ENCODE measurements around the gene OSGIN1. TPM values are rescaled to one million over a fixed set of nuclear protein-coding genes. Genes with fewer than 3 reads are reported as not detected.
"Not testable (repeated sequence)": the region's sequence is repeated elsewhere in the genome, so short reads cannot be mapped to it uniquely, and the experiment has no call there.

OSGIN1 gene
- total RNA-seq, 1 donor from 2014 or later: 4.0 TPM

DNA sequence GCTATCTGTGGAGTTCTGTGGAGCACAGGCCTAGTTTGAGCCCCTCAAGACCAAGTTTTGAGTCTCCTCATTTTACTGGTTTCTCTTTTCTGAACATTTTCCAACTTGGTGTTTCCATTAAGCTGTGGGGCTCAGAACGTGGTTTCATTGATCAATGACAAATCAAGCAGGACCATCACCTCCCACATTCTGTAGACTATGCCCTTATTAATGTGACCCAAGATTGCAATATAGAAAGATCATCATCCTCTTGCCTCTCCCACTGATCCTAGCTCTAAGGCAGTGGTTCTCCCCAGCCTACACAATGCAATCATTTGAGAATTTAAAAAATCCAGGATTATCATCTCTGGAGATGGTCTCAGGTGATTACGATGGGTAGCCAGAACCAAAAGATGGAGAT, 15.8 kb upstream of the OSGIN1 start:
- H3K27ac Mint-ChIP-seq: no peak overlapping the region
- no peaks in the 10 kb centered on the region for H3K36me3 Mint-ChIP-seq

DNA sequence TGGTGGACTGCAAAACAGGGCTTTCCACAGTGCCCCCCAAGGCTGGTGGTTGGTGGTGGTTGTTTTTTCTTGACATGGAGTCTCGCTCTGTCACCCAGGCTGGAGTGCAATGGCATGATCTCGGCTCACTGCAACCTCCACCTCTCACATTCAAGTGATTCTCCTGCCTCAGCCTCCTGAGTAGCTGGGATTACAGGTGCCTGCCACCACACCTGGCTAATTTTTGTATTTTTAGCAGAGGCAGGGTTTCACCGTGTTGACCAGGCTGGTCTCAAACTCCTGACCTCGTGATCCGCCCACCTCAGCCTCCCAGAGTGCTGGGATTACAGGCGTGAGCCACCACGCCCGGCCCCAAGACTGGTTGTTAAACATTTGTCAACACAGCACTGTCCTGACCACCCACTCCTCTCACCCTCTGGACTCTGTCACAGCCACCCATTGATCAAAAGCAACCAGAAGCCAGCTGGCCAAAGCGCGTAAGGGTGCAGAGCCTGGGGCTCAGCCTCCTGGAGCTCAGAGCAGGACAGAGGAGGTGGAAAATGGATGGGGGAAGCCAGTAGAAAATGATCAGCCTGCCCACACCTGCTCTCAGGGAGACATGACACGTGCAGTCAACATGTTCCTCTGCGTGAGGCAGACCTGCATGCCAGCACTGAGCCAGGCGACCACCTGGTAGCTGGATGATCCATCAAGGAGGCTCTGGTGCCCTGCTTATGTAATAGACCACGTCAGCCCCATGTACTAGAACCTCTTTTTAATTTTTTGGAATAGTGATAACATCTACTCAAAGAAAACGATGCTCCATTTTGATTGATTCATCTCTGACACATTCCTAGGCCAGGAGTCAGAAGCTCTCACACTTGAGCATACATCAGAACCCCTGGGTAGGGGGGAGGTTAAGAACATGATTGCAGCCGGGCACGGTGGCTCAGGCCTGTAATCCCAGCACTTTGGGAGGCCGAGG, 14.8 kb upstream of the OSGIN1 start:
- H3K4me1 Mint-ChIP-seq (ENCODE audit: unreplicated experiment): peaks cover 5% of the 10 kb centered on the region
- no peak overlapping the region for H3K4me3 Mint-ChIP-seq
- no peak for DNase-seq (ENCODE audit: extremely low spot score, unreplicated experiment)
- no peaks in the 10 kb centered on the region for H3K9me3 Mint-ChIP-seq
- H3K36me3 Mint-ChIP-seq: no peaks in the 10 kb centered on the region
- no peaks in the 10 kb centered on the region for H3K27me3 Mint-ChIP-seq
- TF ChIP-seq, protein P1, sequence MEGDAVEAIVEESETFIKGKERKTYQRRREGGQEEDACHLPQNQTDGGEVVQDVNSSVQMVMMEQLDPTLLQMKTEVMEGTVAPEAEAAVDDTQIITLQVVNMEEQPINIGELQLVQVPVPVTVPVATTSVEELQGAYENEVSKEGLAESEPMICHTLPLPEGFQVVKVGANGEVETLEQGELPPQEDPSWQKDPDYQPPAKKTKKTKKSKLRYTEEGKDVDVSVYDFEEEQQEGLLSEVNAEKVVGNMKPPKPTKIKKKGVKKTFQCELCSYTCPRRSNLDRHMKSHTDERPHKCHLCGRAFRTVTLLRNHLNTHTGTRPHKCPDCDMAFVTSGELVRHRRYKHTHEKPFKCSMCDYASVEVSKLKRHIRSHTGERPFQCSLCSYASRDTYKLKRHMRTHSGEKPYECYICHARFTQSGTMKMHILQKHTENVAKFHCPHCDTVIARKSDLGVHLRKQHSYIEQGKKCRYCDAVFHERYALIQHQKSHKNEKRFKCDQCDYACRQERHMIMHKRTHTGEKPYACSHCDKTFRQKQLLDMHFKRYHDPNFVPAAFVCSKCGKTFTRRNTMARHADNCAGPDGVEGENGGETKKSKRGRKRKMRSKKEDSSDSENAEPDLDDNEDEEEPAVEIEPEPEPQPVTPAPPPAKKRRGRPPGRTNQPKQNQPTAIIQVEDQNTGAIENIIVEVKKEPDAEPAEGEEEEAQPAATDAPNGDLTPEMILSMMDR (conservative IDR thresholded peaks at IDR 0.05): no peak
- no peak overlapping the region for H3K27ac Mint-ChIP-seq

More for the DNA sequence above, 15.8 kb upstream of the OSGIN1 start:
- TF ChIP-seq, protein P1 (conservative IDR thresholded peaks at IDR 0.05): no peak
- Mint-ChIP-seq H3K4me3 (no peak overlapping the region), H3K4me1 (ENCODE audit: unreplicated experiment) (peaks cover 5% of the 10 kb centered on the region), H3K9me3 (no peaks in the 10 kb centered on the region), H3K27me3 (no peaks in the 10 kb centered on the region)
- no peak for DNase-seq (ENCODE audit: extremely low spot score, unreplicated experiment)

DNA sequence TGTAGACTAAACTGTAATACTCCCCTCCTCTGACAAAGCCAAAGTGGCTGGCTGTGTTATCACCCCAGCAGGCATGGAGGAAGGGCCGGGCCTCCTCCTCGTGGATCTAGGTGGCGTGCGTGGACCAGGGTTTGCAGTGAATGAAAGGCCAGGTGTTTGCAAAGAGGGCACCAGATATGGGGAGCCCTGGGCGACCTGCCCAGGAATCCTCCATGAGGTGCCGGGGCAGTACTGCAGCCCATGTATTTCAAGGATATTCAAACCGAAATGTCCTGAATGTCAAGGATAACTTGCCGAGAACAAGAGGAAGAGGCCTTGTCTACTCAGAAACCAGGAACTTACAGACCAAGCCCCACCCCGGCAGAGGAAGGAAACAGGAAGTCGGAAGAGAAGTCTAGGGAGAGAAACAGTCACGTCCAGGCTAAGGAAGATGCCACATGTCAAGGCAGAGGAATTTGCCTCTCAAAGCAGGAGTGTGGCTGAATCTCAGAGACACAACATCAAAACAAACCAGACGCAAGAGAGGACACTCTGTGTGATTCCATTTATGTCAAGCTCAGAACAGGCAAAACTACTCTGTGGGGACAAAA, 13.7 kb upstream of the OSGIN1 start:
- no peaks in the 10 kb centered on the region for H3K36me3 Mint-ChIP-seq
- DNase-seq (ENCODE audit: extremely low spot score, unreplicated experiment): no peak
- peaks cover 5% of the 10 kb centered on the region for H3K4me1 Mint-ChIP-seq (ENCODE audit: unreplicated experiment)
- H3K4me3 Mint-ChIP-seq: no peak overlapping the region
- no peaks in the 10 kb centered on the region for H3K9me3 Mint-ChIP-seq
- peak overlapping the region; percentile 7 for H3K27ac Mint-ChIP-seq
- H3K27me3 Mint-ChIP-seq: no peaks in the 10 kb centered on the region
- TF ChIP-seq, protein P1 (conservative IDR thresholded peaks at IDR 0.05): no peak

DNA sequence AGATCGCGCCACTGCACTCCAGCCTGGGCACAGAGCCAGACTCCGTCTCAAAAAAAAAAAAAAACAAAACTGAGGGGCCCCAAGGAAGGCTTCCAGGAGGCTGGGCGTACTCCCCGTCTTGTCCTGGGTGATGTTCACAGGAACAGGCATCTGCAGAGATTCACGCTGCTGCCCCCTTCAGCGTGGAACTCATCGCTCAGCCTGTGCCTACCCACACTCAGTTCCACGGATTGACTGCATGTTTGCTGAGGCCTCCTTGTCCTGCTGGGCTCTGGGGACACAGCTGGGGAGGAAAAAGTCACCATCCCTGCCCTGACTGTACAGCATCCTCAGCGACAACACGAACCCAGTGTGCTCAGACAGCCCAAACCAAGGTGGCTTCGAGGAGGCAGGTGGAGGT, 12.9 kb upstream of the OSGIN1 start:
- Mint-ChIP-seq H3K27me3 (no peaks in the 10 kb centered on the region), H3K27ac (peak overlapping the region; percentile 12), H3K4me3 (no peak overlapping the region), H3K36me3 (no peaks in the 10 kb centered on the region), H3K4me1 (ENCODE audit: unreplicated experiment) (peaks cover 5% of the 10 kb centered on the region), H3K9me3 (no peaks in the 10 kb centered on the region)
- no peak for DNase-seq (ENCODE audit: extremely low spot score, unreplicated experiment)
- TF ChIP-seq, protein P1 (conservative IDR thresholded peaks at IDR 0.05): no peak

DNA sequence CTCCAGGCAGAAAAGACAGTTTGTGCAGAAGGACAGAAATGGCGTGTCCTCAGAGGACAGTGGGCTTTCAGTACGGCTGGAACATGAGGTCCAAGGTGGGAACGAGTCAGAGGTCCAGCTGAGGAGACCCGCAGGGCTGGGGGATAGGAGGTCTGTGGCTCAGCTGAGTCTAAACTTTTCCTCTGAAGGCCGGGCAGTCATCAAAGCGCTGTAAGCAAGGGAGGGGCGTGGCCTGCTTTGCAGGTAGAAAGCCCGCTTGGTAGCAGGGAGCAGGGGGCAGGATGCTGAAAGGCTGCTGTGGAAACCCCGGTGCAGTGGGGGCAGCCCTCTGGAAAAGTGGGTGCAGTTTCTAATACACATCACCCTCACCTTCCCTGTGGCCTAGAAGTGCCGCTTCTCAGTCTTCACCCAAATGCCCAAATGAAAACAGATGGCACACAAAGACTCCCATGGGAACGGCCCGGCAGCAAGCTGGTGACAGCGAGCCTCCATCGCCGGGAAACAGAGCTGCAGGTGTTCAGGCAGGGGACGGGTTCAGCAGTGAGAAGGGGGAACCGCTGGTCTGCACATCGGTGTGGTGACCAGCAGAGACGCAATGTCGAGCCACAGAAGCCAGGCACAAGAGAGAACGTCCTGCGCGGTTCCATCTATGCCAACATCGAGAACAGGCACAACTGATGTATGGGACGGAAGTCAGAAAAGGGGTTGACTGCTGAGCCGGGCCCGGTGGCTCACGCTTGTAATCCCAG, 12.2 kb upstream of the OSGIN1 start:
- Mint-ChIP-seq H3K27ac (peak overlapping the region; percentile 14), H3K36me3 (no peaks in the 10 kb centered on the region), H3K4me3 (no peak overlapping the region), H3K9me3 (no peaks in the 10 kb centered on the region), H3K4me1 (ENCODE audit: unreplicated experiment) (peaks cover 5% of the 10 kb centered on the region), H3K27me3 (no peaks in the 10 kb centered on the region)
- no peak for DNase-seq (ENCODE audit: extremely low spot score, unreplicated experiment)
- TF ChIP-seq, protein P1 (conservative IDR thresholded peaks at IDR 0.05): no peak

DNA sequence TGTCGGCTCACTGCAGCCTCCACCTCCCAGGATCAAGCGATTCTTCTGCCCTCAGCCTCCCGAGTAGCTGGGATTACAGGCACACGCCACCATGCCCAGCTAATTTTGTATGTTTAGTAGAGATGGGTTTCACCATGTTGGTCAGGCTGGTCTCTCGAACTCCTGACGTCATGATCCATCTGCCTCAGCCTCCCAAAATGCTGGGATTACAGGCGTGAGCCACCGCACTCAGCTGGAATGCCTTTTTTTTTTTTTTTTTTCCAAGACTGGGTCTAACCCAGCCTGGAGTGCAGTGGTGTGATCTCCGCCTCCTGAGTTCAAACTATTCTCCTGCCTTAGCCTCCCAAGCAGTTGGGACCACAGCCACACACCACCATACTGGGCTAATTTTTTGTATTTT, 11.5 kb upstream of the OSGIN1 start:
- not testable (repeated sequence) for H3K9me3 Mint-ChIP-seq; DNase-seq (ENCODE audit: extremely low spot score, unreplicated experiment); H3K27me3 Mint-ChIP-seq; H3K27ac Mint-ChIP-seq; H3K4me3 Mint-ChIP-seq; H3K36me3 Mint-ChIP-seq; H3K4me1 Mint-ChIP-seq (ENCODE audit: unreplicated experiment)
